H1 (cell line): ENCODE data around the gene UBL4B. TPM values are rescaled to one million over a fixed set of nuclear protein-coding genes. Genes with fewer than 3 reads are reported as not detected.

Source experiments
- CTCF ChIA-PET: fragments of 300-600 bp; sonication (Branson Sonifier 250); formaldehyde crosslinking; loops from one replicate; lab custom pipeline; 2021; ENCODE audit not compliant: partially characterized antibody; lab: Charles Lee
- POLR2A ChIA-PET: fragments of 300-600 bp; sonication (Branson Sonifier 250); formaldehyde crosslinking; loops from one replicate; lab custom pipeline; 2021; ENCODE audit warnings: inconsistent platforms; ENCODE audit not compliant: partially characterized antibody; lab: Charles Lee
- DNase-seq, 2 experiments: peaks; one replicate each; pipeline versions ENCODE4 v3.0.0 to v3.0.0-alpha.2; 2010 to 2022; ENCODE audit warnings: low spot score in 2 of 2, low read depth in 1 of 2, mixed read lengths in 1 of 2
- FAIRE-seq: peaks from 2 replicates; lab custom pipeline; 2011; peaks lifted over from hg19 to GRCh38; lab: Jason Lieb, UNC
- H2AFZ ChIP-seq: 2 replicates; pipeline ENCODE4 v1.8.1; 2012; ENCODE audit warnings: low read length, inconsistent platforms
- H2AK5ac ChIP-seq: 2 replicates; pipeline ENCODE4 v1.6.1; 2013; ENCODE audit warnings: low read depth, low read length
- H2BK120ac ChIP-seq: replicated peaks from 2 replicates; pipeline ENCODE3; 2013; ENCODE audit warnings: low read depth, low read length, inconsistent platforms
- H2BK12ac ChIP-seq: 2 replicates; pipeline ENCODE4 v1.6.1; 2013; ENCODE audit warnings: low read depth, low read length
- H2BK15ac ChIP-seq: 2 replicates; pipeline ENCODE4 v1.6.1; 2013; ENCODE audit warnings: low read length
- H2BK20ac ChIP-seq: 2 replicates; pipeline ENCODE4 v1.6.1; 2013; ENCODE audit warnings: low read length
- H2BK5ac ChIP-seq: 2 replicates; pipeline ENCODE4 v1.6.1; 2013; ENCODE audit warnings: low read depth, low read length
- H3K14ac ChIP-seq: 2 replicates; pipeline ENCODE4 v1.6.1; 2013; ENCODE audit warnings: inconsistent platforms; ENCODE audit not compliant: insufficient read length
- H3K18ac ChIP-seq: 2 replicates; pipeline ENCODE4 v1.6.1; 2013; ENCODE audit warnings: low read length; ENCODE audit errors: extremely low read depth
- H3K23ac ChIP-seq: 2 replicates; pipeline ENCODE4 v1.6.1; 2013; ENCODE audit warnings: inconsistent platforms; ENCODE audit not compliant: insufficient read length
- H3K23me2 ChIP-seq: 2 replicates; pipeline ENCODE4 v1.6.1; 2013; ENCODE audit warnings: low read depth, low read length
- H3K27ac ChIP-seq: 2 replicates; pipeline ENCODE4 v1.6.1; 2011; ENCODE audit warnings: low read depth, low read length, inconsistent platforms
- H3K27me3 ChIP-seq, 4 experiments: replicated peaks in 1 of 4; 1 replicate in 1 of 4; 2 replicates in 3 of 4; pipeline versions ENCODE4 v1.6.1 to v1.8.1; 2011 to 2013; ENCODE audit warnings: low read length in 3 of 4, mild to moderate bottlenecking in 3 of 4, inconsistent platforms in 2 of 4, mixed read lengths in 2 of 4, moderate library complexity in 1 of 4; ENCODE audit not compliant: control insufficient read depth in 3 of 4, insufficient read depth in 3 of 4; ENCODE audit errors: extremely low read depth in 1 of 4
- H3K36me3 ChIP-seq, 4 experiments: 2 replicates each; pipeline versions ENCODE4 v1.6.1 to v1.8.1; 2011 to 2013; ENCODE audit warnings: mild to moderate bottlenecking in 4 of 4, low read length in 3 of 4, moderate library complexity in 2 of 4, control low read depth in 1 of 4, inconsistent platforms in 1 of 4; ENCODE audit not compliant: insufficient read depth in 4 of 4, control insufficient read depth in 2 of 4
- H3K4ac ChIP-seq: replicated peaks from 2 replicates; pipeline ENCODE3; 2013; ENCODE audit warnings: low read length, low read depth, mixed read lengths, inconsistent platforms; ENCODE audit not compliant: insufficient read length
- H3K4me1 ChIP-seq, 4 experiments: replicated peaks in 1 of 4; 1 replicate in 1 of 4; 2 replicates in 3 of 4; pipeline versions ENCODE4 v1.6.1 to v1.8.1; 2011 to 2013; ENCODE audit warnings: low read length in 3 of 4, inconsistent platforms in 2 of 4, mixed read lengths in 1 of 4; ENCODE audit not compliant: insufficient read depth in 4 of 4, control insufficient read depth in 3 of 4
- H3K4me2 ChIP-seq, 2 experiments: 2 replicates each; pipeline versions ENCODE4 v1.6.1 to v1.8.1; 2011 to 2013; ENCODE audit warnings: low read depth in 2 of 2, low read length in 2 of 2, control low read depth in 1 of 2, inconsistent platforms in 1 of 2, mild to moderate bottlenecking in 1 of 2; ENCODE audit not compliant: insufficient read depth in 1 of 2
- H3K4me3 ChIP-seq, 4 experiments: fragments of 200-600, 300-600 bp in 1 of 4; sonication (generic), shearing (Covaris generic), sonication (Bioruptor Twin) in 1 of 4; 2 replicates each; pipeline versions ENCODE4 v1.5.1 to v1.8.1; 2011 to 2016; ENCODE audit warnings: low read length in 4 of 4, low read depth in 3 of 4, control low read depth in 2 of 4, inconsistent platforms in 2 of 4, mild to moderate bottlenecking in 2 of 4, mixed read lengths in 1 of 4, moderate library complexity in 1 of 4; ENCODE audit not compliant: insufficient read depth in 2 of 4; ENCODE audit errors: extremely low read depth in 1 of 4
- H3K56ac ChIP-seq: replicated peaks from 2 replicates; pipeline ENCODE3; 2013; ENCODE audit warnings: low read depth, mild to moderate bottlenecking, mixed read lengths, low read length, inconsistent platforms; ENCODE audit not compliant: insufficient read length
- H3K79me1 ChIP-seq: 2 replicates; pipeline ENCODE4 v1.6.1; 2013; ENCODE audit warnings: low read depth, low read length, control low read depth
- H3K79me2 ChIP-seq, 2 experiments: 2 replicates each; pipeline versions ENCODE4 v1.6.1 to v1.8.1; 2012 to 2013; ENCODE audit warnings: low read length in 2 of 2, mild to moderate bottlenecking in 2 of 2, inconsistent platforms in 1 of 2; ENCODE audit not compliant: insufficient read depth in 2 of 2, control insufficient read depth in 1 of 2
- H3K9ac ChIP-seq, 4 experiments: replicated peaks in 1 of 4; 1 replicate in 1 of 4; 2 replicates in 3 of 4; pipeline versions ENCODE4 v1.6.1 to v1.8.1; 2011 to 2013; ENCODE audit warnings: low read depth in 3 of 4, low read length in 3 of 4, control low read depth in 2 of 4, mild to moderate bottlenecking in 2 of 4, moderate library complexity in 2 of 4, inconsistent platforms in 1 of 4; ENCODE audit errors: extremely low read depth in 1 of 4
- H3K9me3 ChIP-seq, 2 experiments: 2 replicates each; pipeline versions ENCODE4 v1.6.1 to v1.8.1; 2012 to 2013; ENCODE audit warnings: mild to moderate bottlenecking in 2 of 2, moderate library complexity in 2 of 2, control low read depth in 1 of 2, inconsistent platforms in 1 of 2, low read depth in 1 of 2, low read length in 1 of 2, mixed read lengths in 1 of 2; ENCODE audit not compliant: insufficient read depth in 2 of 2
- H4K20me1 ChIP-seq, 2 experiments: replicated peaks in 1 of 2; 2 replicates each; pipeline versions ENCODE3 to v1.8.1; 2011 to 2013; ENCODE audit warnings: inconsistent platforms in 2 of 2, low read length in 2 of 2, mild to moderate bottlenecking in 1 of 2; ENCODE audit not compliant: insufficient read depth in 2 of 2, control insufficient read depth in 1 of 2
- H4K5ac ChIP-seq: 2 replicates; pipeline ENCODE4 v1.6.1; 2013; ENCODE audit warnings: low read length, low read depth, mixed read lengths, inconsistent platforms; ENCODE audit not compliant: insufficient read length
- H4K8ac ChIP-seq: 2 replicates; pipeline ENCODE4 v1.8.0; 2013; ENCODE audit warnings: mild to moderate bottlenecking, moderate library complexity, low read length, inconsistent platforms; ENCODE audit not compliant: insufficient read depth; ENCODE audit errors: extremely low read depth
- H4K91ac ChIP-seq: replicated peaks from 2 replicates; pipeline ENCODE3; 2013; ENCODE audit warnings: low read length, mixed read lengths, inconsistent platforms; ENCODE audit not compliant: insufficient read length
- BACH1 ChIP-seq: IDR thresholded peaks from 2 replicates; pipeline ENCODE4 v1.6.1; 2012; ENCODE audit warnings: low read length, improper control_type of control experiment
- CBX8 ChIP-seq: fragments of 300-800, 300-1000 bp; sonication (generic); IDR thresholded peaks from 2 replicates; pipeline ENCODE4 v1.7.1; 2016; ENCODE audit warnings: low read depth, low read length, borderline replicate concordance
- CHD1 ChIP-seq: IDR thresholded peaks from 2 replicates; pipeline ENCODE4 v1.6.1; 2012; ENCODE audit warnings: low read depth, low read length, improper control_type of control experiment
- EZH2 ChIP-seq: fragments of 200-600 bp; sonication (generic); IDR thresholded peaks from 2 replicates; pipeline ENCODE4 v1.7.1; 2012; ENCODE audit warnings: low read depth, mild to moderate bottlenecking, moderate library complexity, low read length, inconsistent platforms; ENCODE audit not compliant: severe bottlenecking
- JUN ChIP-seq: IDR thresholded peaks from 2 replicates; pipeline ENCODE4 v1.6.1; 2011; ENCODE audit warnings: low read depth, mild to moderate bottlenecking, improper control_type of control experiment, low read length
- JUND ChIP-seq: IDR thresholded peaks from 2 replicates; pipeline ENCODE4 v1.6.1; 2011; ENCODE audit warnings: mild to moderate bottlenecking, improper control_type of control experiment, low read length
- NRF1 ChIP-seq: IDR thresholded peaks from 2 replicates; pipeline ENCODE4 v1.6.1; 2011; ENCODE audit warnings: mild to moderate bottlenecking, low read depth, low read length, improper control_type of control experiment
- YY1 ChIP-seq: IDR thresholded peaks from 2 replicates; pipeline ENCODE4 v1.6.1; 2011; ENCODE audit warnings: low read depth, mild to moderate bottlenecking, low read length
- ZNF274 ChIP-seq: IDR thresholded peaks from 2 replicates; pipeline ENCODE4 v1.7.0; 2012; ENCODE audit warnings: low read length, borderline replicate concordance; ENCODE audit errors: extremely low read depth
- WGBS, 2 experiments: shearing (Covaris generic) in 1 of 2; methylation state at CpG; one replicate each; pipeline versions ENCODE4 v1.1.6 to v1.1.7; 2013 to 2015; ENCODE audit warnings: low lambda C conversion rate in 2 of 2, mixed read lengths in 2 of 2, inconsistent platforms in 1 of 2, low coverage in 1 of 2, missing lambda C conversion rate in 1 of 2; ENCODE audit not compliant: insufficient replicate concordance in 2 of 2, insufficient coverage in 1 of 2, insufficient read length in 1 of 2; ENCODE audit errors: extremely low coverage in 1 of 2, missing lambda C conversion rate in 1 of 2; 5-methylcytosine and 5-hydroxymethylcytosine counted together
- polyA plus RNA-seq, 7 experiments: library from polyadenylated mRNA; depleted of rRNA in 3 of 7; stranded (reverse) in 5 of 7; unstranded in 2 of 7; fragments of >200 nt in 5 of 7; fragments of 200-250 nt in 2 of 7; gene quantifications; 1 replicate in 5 of 7; 2 replicates in 1 of 7; 4 replicates in 1 of 7; pipeline versions ENCODE4 v1.2.1 to v1.2.3, GENCODE V29; 2011 to 2013; ENCODE audit warnings: missing spikeins in 2 of 7, mixed read lengths in 2 of 7
- total RNA-seq: library from RNA; stranded (reverse); fragmentation: NEBNext Ultra II Directional; extraction: Animal tissue kit (Norgen Biotek cat#: 25700); gene quantifications from 2 replicates; pipeline ENCODE4 v1.2.1, GENCODE V29; 2021
- TF ChIP-seq, protein P1 (sequence below): IDR thresholded peaks from 2 replicates; pipeline ENCODE4 v1.6.1; 2011; ENCODE audit warnings: low read length, improper control_type of control experiment

The UBL4B gene
- total and polyA plus RNA-seq, 2 of the 8 experiments (the other 6 are each of a cell fraction or from before 2014, with no cell fraction given) = 0.11 TPM; not detected in 1

- no peaks in the 10 kb centered on the region; a peak in 1 of 7 replicates for H3K27me3 ChIP-seq
- no peaks in the 10 kb centered on the region; a peak in 1 of 7 replicates for H3K4me1 ChIP-seq
- no peak overlapping the region; a peak in 1 of 7 replicates for H3K9ac ChIP-seq
- no peak overlapping the region for H2BK5ac ChIP-seq
- no peak overlapping the region for H3K56ac ChIP-seq
- H3K79me1 ChIP-seq = no peaks in the 10 kb centered on the region
- DNase-seq (no peak), FAIRE-seq (no peak)
- no peaks in the 10 kb centered on the region for H3K9me3 ChIP-seq
- no peak overlapping the region for H3K27ac ChIP-seq
- no peak overlapping the region for H2BK12ac ChIP-seq
- H3K23ac ChIP-seq = no peak overlapping the region
- TF ChIP-seq NRF1 = no peak
- TF ChIP-seq CHD1 = no peak
- TF ChIP-seq JUND = no peak
- TF ChIP-seq EZH2 = no peak
- no peak for TF ChIP-seq CBX8
- TF ChIP-seq, protein P1, sequence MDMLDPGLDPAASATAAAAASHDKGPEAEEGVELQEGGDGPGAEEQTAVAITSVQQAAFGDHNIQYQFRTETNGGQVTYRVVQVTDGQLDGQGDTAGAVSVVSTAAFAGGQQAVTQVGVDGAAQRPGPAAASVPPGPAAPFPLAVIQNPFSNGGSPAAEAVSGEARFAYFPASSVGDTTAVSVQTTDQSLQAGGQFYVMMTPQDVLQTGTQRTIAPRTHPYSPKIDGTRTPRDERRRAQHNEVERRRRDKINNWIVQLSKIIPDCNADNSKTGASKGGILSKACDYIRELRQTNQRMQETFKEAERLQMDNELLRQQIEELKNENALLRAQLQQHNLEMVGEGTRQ = no peak
- no peak for TF ChIP-seq ZNF274
- TF ChIP-seq YY1 = no peak
- TF ChIP-seq BACH1 = no peak
- TF ChIP-seq JUN = no peak
- H4K8ac ChIP-seq = no peak overlapping the region
- 0 out of 2 replicates have a peak overlapping the region, but pooled peaks have one; percentile 39 for H2AK5ac ChIP-seq
- H3K4me2 ChIP-seq = no peak overlapping the region
- no peak overlapping the region for H3K14ac ChIP-seq
- CTCF ChIA-PET = interaction anchor here (1.1 to 27.0 kb wide), 6 partner anchors 10 to 382 kb away, joined by 3 to 845 read pairs (median 47); no protein-coding TSS in a partner anchor
- H2AFZ ChIP-seq = no peak overlapping the region
- H2BK120ac ChIP-seq = no peak overlapping the region
- no peaks in the 10 kb centered on the region for H3K79me2 ChIP-seq
- no peak overlapping the region for H2BK15ac ChIP-seq
- H4K5ac ChIP-seq = no peak overlapping the region
- POLR2A ChIA-PET = interaction anchor here (0.7 to 0.8 kb wide), 2 partner anchors 11 to 56 kb away, joined by 3 read pairs; no protein-coding TSS in a partner anchor
- H3K23me2 ChIP-seq = no peaks in the 10 kb centered on the region
- no peak overlapping the region for H3K18ac ChIP-seq
- H2BK20ac ChIP-seq = no peak overlapping the region
- H3K4me3 ChIP-seq = no peak overlapping the region
- H3K4ac ChIP-seq = no peak overlapping the region
- WGBS, 2 experiments = 88% methylated on average over 5 of the region's 5 CpGs; no CpG with 5 or more reads in 1 of the 2 experiments
- no peaks in the 10 kb centered on the region for H4K20me1 ChIP-seq
- H4K91ac ChIP-seq = no peak overlapping the region
- H3K36me3 ChIP-seq = no peaks in the 10 kb centered on the region
These were observed 1.9 kb downstream of the UBL4B start for GRCh38 chr1:110114173-110114572.
